ENCODE results near the gene CAMK2A.

CAMK2A gene

DNA sequence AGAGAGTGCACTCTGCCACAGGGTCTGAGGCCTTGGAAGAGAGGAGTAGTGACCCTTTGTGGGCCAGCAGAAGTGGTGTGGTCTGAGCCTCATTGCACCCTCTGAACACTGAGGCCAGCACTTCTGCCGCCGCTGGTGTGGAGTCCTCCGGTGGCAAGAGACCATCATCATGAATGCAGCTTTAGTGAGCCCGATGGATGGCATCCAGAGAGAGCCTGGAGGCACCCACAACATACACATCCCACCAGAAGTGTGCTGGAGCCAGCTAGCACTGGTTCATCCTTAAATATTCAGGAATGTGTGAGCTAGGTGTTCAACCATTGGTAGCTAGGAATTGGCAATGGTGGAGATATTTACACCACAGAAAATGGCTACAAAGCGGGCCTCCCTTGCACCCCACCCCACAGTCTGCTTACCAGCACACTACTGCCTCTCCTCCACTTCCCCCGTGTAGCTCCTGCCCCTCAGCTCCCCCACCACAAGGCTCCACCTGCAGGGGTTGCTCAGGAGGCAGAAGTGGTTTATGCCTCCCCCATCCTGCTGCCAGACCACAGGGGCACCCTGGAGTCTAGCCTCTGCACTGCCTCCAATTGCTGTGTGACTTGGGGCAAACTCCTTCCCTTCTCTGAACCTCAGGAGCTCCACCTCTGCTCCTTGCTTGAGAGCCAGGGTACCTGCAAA, 83.3 kb downstream of the CAMK2A start:
- no peak for DNase-seq

DNA sequence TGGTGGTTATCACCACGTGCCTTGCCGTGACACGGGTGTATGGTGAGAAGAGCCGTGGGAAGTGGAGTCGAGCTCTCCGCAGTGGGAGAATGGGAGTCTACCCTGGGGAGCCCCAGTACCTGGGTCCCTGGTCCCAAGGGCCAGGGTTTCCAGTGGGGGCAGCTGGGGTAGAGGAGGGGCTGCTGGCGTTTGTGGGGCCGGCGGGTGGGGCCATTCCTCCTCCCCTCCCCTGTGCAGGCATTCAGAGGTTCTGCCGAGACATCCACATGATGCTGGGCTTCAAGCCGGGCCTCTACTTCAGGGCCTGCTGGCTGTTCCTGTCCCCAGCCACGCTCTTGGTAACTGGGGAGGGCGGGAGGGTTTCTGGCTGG, 85.0 kb downstream of the CAMK2A start:
- no peak for DNase-seq

DNA sequence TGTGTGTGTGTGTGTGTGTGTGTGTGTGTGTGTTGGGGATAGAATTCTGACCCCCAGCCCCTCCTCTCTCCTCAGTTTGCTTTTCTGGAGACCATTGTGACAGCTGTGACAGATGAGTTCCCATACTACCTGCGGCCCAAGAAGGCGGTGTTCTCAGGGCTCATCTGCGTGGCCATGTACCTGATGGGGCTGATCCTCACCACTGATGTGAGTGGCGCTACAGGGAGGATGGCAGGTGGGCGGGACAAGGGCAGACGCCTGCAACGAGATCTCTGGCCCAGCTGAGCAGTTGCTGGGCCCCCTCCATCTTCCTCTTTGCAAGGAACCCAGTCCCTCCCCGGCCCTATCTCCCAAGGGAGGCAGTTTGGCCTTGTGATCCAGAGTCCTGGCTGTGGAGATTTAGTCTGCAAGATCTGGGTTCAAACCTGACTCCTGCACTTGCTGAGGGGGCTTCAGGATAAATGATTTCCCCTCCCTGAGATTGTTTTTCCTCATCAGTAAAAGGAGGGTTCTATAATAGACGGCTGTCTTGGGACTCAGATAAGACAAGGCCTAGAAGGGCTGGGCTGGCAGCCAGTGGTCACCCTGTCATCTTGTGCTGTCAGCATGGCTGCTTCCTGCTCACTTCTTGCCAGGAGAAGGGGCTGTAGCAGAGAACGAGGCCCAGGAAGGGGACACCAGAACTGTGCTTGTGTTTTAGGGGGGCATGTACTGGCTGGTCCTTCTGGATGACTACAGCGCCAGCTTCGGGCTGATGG, 85.6 kb downstream of the CAMK2A start:
- DNase-seq = no peak

DNA sequence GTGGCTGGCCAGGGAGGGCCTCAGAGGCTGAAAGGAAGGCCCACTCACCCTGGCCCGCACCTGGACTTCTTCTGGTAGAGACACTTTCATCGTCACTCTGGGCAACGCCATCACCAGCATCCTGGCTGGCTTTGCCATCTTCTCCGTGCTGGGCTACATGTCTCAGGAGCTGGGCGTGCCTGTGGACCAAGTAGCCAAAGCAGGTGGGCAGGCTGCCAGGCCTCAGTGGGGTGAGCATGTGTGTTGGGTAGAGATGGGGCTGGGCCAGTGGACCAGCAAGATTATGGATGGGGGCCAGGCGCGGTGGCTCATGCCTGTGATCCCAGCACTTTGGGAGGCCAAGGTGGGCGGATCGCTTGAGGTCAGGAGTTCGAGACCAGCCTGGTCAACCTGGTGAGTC, 87.1 kb downstream of the CAMK2A start:
- no peak for DNase-seq

DNA sequence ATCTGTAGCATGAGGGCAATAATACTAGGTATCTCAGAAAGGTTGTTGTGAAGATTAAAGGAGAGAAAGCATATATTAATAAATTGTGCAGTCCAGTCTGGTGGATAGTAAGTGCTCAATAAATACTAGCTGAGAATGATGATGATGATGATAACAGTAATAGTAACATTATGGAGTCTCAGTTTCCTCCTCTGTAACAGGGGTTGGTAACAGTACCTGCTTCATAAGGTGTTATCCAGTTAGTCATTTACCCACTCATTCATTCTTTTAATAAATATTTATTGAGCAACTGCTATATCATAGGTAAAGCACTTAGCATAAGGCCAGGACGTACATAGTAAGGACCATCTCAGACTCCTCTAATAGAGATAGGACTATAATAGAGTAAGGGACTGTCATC, 92.1 kb downstream of the CAMK2A start:
- DNase-seq = no peak

DNA sequence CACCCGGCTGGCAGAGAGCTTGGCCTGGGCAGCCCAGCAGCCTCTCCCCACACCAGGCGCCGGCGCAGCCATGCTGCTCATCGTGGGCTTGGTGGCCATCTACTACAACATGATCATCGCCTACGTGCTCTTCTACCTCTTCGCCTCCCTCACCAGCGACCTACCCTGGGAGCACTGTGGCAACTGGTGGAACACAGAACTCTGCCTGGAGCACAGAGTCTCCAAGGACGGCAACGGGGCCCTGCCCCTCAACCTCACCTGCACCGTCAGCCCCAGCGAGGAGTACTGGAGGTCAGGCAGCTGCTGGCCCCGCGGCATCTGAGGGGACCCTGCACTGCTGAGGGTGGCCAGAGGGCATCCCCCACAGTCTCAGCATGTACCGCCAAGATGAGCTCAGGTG, 92.6 kb downstream of the CAMK2A start:
- no peak for DNase-seq

DNA sequence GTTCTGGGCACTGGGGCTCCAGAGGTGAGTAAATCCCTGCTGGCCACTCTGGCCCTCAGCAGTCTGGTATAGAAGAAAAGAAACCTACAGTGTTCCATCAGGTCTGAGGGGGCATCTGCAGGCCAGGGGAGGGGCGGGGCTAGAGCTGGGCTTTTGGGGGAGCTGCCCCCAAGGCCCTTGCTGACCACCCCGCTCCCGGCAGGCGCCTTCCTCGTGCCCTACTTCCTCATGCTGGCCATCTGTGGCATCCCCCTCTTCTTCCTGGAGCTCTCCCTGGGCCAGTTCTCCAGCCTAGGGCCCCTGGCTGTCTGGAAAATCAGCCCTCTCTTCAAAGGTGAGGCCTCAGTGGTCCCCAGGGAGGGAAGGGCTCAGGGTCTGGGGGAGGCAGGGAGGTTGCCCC, 93.1 kb downstream of the CAMK2A start:
- DNase-seq = no peak

DNA sequence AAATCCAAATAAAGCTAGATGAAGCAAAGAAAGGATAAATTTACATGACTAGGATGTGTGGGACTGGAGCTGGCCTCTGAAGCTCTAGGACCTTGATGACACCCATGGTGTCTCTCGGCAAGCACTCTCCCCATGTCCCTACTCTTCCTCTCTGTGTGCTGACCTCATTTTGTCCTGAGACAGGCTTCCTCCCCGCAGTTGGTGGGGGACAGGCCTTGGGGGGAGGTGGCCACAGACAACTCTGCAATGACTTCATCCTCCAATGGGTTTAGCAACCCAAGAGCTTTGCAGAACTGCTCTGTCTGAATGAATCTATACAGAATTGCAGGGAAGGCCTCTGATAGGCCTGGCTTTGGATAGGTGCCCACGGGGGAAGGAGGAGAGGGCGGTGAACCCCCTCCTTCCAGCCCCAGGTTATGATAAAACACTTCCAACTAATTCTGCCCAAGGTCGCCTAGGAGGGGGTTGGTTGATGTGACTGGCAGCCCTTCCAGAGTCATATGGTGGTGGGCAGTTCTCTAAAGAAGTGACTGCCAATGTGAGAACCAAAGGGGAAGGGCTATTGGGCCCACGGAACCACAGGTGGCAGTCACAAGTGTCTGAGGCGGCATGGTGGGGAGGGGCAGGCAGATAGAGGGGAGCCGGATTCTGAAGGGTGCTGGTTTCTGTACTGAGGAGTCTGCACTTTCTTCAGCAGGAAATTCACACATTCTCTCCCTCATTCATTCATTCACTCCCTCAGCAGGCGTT, 93.7 kb downstream of the CAMK2A start:
- no peak for DNase-seq

DNA sequence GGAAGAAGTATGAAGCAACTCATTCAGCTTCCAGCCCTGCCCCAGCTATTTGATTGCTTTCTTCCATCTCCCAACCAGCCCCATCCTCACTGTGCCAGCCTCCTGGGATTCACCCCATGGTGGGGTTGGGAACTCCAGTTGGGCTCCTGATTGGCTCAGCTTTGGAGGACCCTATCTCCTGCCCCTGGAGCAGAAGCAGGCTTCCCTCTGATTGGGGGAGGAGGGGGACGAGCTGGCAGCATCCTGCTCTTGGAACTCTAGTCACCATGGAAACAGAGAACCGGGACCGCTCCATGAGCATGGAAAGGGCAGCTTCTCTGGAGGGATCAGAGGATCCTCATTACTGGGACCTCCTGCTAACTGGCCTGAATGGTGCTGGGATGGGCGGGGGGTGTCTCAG, 97.1 kb downstream of the CAMK2A start:
- no peak for DNase-seq

DNA sequence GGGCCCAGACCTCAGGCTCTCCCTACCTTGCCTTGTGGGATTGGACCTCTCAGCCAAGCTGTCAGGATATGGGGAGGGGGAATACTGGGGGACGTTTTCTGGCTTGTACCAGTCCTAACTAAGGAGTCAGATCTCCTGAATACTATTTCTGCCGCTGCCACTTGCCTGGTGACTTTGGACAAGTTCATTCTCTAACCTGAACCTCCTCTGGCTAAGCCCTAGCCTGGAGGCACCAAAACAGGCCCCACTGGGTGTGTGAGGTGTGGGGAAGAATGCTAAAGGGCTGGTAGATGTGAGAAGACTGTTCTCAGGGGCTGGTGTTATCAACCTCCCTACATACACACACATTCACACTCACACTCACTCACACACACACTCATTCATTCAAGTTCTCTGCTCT, 98.6 kb downstream of the CAMK2A start:
- no peak for DNase-seq

DNA sequence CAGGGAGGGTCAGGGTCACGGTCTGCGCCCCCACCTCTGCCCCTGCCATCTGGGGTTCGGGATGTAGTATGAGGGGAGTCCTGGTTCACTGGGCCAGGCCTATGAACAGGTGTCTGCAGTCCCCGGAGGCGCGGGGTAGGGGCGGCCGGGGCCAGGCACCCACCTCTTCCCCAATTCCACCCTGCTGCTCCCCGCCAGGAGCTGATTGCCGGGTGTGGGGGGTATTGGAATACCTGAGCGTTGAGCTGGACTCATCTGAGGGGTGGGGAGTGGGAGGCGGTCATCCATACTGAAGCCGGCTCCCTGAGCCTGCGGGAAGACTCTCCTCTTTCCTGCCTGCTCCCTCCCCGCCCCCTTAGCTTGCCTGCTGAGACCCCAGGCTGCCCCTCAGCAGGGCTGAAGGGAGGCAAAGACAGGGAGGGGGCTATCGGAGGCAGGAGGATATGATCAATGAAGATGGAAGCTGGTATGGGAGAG, 99.0 kb downstream of the CAMK2A start:
- DNase-seq = no peak

DNA sequence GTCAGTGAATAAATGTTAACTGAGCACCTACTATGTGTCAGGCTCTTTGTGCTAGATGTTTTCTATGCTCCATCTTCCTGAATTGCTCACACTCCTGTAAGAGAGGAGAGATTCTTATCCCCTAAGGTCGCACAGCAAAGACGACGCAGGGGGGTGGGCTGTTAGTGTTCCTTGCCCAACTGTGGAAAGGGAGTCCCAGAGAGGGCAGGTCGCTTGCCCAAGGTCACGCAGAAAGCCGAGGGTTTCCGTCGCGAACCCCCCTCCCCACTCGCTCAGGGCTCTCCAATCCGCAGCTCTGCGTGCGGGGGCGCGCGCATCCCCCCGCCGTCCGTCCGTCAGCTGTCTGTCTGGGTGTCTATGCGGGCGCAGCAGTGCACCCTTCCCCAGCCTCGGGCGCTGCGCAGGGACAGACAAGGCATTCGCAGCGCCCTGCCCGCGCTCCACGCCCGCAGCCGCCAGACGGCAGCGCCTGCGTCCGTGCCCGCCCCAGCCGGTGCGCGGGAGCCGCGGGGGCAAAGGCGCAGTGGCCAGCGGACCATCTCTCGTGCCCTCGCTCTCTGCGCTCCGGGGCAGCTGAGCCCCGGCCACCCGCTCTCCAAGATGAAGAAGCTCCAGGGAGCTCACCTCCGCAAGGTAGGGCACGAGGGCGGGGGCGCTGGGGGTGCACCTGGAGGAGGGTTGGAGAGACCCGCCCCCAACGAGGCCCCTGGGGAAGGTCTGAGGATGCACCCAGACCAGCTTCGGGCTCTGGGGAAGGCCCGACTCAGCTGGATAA, 99.7 kb downstream of the CAMK2A start, which contains the start of gene SLC6A7:
TSS of gene SLC6A7 (plus strand) at position 335 of the 775 bp plus-strand sequence. CDS start at position 601, 266 bp downstream.
- no peak for DNase-seq

DNA sequence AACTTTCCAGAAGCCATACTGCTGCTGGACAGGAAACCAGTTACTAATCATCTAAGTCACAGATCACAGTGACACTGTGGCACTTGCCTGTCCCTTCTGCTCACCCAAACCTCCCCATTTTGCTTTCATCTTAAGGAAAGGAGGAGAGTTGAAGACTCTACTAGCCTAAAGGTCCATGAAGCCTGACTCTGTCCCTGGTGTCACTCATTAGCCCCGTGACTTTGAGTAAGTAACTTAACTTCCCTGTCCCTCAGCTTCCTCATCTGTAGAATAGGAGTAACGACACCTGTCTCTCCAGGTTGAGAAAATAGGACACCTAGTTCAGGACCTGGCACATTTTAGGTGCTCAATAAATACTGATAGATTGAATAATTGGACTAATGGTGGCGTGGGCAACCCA, 100.2 kb downstream of the CAMK2A start:
- DNase-seq = no peak

DNA sequence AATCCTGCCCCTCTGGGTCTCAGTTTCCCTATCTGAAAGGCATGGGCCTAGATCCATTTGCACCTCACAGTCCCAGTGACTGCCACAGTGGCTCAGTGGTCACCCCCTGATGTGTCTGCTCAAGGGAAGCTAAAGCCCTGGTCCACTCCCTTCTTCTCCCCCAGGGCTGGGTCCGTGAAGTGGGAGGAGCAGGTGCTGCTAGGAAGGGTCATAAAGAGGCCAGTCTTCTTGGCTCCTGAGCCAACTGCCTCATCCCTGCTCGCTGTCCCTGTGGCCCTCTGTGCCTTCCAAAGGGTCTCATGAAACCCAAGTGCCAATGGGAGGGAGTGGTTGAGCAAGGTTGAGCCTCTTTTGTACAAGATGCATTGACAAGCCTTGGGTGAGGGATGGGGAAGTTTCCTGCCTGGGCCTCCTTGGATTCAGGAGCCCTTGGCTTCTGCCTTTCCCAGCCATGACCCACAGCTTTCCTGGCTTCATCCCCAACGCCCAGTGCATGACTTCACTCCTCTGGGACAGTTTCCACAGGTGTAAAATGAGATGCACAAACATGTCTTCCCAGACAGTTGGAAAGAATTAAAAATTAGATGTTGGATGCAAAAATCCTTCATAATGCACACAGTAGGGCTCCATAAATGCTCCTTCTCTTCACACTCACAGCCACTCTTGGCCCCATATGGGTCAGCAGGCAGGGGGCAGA, 101.3 kb downstream of the CAMK2A start:
- DNase-seq = no peak

DNA sequence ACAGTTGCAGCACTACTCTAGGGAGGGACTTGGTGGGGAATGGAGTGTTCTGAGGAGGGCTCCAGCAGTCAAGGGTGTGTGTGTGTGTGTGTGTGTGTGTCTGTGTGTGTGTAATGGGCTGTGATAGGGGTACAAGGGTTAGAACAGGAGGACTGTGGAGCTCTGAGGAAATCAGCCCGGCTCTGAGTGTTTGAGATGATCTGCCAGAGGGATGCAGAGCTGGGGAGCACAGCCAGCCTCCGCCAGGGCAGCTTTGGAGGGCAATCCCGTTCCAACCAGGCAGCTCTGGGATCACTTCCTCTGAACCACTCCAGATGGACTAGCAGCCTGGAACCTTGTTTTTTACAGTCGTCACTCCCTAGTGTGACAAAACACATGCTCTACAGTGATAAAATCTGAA, 102.7 kb downstream of the CAMK2A start:
- no peak for DNase-seq

DNA sequence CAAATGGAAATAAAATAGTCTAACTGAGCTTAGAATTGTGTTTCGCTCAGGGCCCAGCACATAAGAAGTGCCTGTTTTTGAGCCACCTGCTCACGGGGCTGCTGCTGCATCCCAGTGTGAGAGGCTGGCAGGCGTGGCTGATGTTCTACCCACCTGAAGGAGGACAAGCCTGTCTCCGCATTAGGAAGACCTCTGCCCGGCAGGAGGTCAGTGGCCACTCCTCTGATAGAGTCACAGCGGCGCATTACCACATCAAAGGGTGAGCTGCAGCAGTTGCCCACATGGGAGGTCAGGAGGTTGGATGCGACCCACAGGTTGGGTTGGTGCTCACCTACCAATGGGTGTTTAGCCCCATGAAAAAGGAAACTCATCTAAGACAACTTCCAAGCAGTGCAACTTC, 103.4 kb downstream of the CAMK2A start:
- DNase-seq = no peak

DNA sequence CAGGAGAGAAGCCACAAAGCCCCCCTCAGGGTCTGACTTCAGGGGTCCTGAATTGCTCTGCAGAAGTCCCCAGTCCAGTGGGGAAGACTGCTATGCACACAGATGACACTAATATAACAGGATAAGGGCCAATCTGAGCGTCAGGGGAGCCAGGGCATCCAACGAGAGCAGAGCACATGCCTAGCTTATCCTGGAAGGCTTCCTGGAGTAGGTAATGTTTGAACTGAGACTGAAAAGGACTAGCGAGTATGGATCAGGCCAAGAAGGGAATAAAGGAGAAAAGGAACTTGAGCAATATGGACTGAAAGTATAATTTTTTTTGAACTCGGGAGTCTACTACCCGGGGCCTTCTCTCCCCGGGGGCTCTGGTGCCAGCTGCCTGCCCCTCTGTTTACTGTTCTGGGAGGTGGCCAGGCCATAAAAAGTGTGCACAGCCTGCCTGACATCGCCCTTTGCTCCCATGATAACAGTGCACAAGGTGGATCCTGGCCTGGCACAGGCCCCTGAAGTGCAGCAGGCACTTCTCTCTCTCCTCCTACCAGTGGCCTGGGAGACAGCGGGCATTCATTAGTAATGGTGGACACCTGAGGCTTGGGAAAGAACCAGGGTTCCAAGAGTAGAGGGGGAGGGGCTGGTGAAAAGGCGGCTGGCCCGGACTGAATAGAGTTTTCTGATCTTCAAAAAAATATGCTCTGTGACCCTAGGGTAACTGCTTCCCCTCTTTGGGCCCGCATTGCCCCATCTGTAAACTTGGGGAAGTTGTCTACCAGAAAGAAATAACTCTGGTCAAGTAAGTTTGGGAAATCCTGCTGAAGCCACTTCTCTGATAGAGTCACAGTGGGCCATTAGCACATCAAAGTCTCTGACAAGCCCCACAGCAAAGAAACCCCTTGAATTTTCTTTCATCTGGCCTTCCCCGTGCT, 104.3 kb downstream of the CAMK2A start:
- no peak for DNase-seq

DNA sequence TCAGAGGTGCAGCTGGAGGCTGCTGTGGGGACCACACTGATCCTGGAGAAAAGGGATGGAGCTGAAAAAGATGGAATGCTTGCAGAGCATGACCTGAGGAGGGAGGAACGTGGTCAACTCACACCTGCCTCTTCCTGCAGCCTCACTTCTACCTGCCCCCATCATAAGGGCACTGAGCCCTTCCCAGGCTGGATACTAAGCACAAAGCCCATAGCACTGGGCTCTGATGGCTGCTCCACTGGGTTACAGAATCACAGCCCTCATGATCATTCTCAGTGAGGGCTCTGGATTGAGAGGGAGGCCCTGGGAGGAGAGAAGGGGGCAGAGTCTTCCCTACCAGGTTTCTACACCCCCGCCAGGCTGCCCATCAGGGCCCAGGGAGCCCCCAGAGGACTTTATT, 105.6 kb downstream of the CAMK2A start:
- DNase-seq = no peak

DNA sequence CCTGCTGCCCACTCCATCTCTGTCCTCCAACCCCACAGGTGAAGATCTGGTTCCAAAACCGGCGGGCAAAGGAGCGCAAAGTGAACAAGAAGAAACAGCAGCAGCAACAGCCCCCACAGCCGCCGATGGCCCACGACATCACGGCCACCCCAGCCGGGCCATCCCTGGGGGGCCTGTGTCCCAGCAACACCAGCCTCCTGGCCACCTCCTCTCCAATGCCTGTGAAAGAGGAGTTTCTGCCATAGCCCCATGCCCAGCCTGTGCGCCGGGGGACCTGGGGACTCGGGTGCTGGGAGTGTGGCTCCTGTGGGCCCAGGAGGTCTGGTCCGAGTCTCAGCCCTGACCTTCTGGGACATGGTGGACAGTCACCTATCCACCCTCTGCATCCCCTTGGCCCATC, 106.1 kb downstream of the CAMK2A start:
- DNase-seq = no peak

DNA sequence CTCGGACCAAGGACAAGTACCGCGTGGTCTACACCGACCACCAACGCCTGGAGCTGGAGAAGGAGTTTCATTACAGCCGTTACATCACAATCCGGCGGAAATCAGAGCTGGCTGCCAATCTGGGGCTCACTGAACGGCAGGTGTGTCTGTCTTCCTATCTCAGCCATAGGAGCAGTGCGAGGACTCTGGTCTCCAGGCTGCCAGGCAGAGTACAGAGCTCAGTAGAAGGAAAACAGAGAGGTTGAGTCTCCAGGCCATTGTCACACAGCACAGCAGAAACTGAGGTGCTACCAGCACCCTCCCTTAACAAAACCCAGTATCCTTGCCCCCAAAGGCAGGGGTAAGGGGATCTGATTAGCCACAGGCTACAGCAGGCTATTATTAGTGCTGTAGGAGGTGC, 106.8 kb downstream of the CAMK2A start:
- DNase-seq = no peak

Measured in NCI-H146 (cell line).